ENCODE measurements around the gene TF.

- no peak for TF ChIP-seq EZH2phosphoT487 (IDR thresholded peaks at IDR 0.05; ENCODE audit: borderline replicate concordance, low read depth, low read length)
- TF ChIP-seq CTCF (conservative IDR thresholded peaks at IDR 0.05; ENCODE audit: low read length): no peak
Observed at GRCh38 chr3:133713347-133713746, 32.8 kb upstream of the TF start.
